Progenitor cell of endocrine pancreas (in vitro differentiated cells): ENCODE measurements around the gene MEGF10. TPM values are rescaled to one million over a fixed set of nuclear protein-coding genes. Genes with fewer than 3 reads are reported as not detected.

ENCODE experiments used
- DNase-seq: peaks from one replicate; pipeline ENCODE4 v3.0.0; 2021; ENCODE audit warnings: low spot score; ENCODE audit not compliant: unreplicated experiment
- H3K27ac Mint-ChIP-seq: 2 replicates; pipeline ENCODE4 v1.8.0; 2021; ENCODE audit warnings: mild to moderate bottlenecking, moderate library complexity, mixed read lengths
- H3K27me3 Mint-ChIP-seq: 2 replicates; pipeline ENCODE4 v1.8.0; 2021; ENCODE audit warnings: mixed read lengths
- H3K36me3 Mint-ChIP-seq: 2 replicates; pipeline ENCODE4 v1.8.0; 2022; ENCODE audit warnings: mixed read lengths; ENCODE audit not compliant: insufficient read depth
- H3K4me1 Mint-ChIP-seq: 2 replicates; pipeline ENCODE4 v1.8.0; 2021; ENCODE audit warnings: low read depth, mixed read lengths
- H3K4me3 Mint-ChIP-seq: 2 replicates; pipeline ENCODE4 v1.8.0; 2021; ENCODE audit warnings: low read depth, mild to moderate bottlenecking, moderate library complexity, mixed read lengths
- H3K9me3 Mint-ChIP-seq: 2 replicates; pipeline ENCODE4 v1.8.0; 2021; ENCODE audit warnings: low read depth, mixed read lengths
- CTCF ChIP-seq: fragments of 200-600 bp; sonication (generic); IDR thresholded peaks from one replicate; pipeline ENCODE4 v1.5.0; 2021; ENCODE audit warnings: antibody characterized with exemption, mild to moderate bottlenecking; ENCODE audit not compliant: unreplicated experiment
- total RNA-seq: library from RNA; stranded (reverse); gene quantifications from 2 replicates; pipeline ENCODE4 v1.2.1, GENCODE V29; 2021

Gene MEGF10
- total RNA-seq, 1 donor from 2014 or later, result 12.5 TPM

DNA sequence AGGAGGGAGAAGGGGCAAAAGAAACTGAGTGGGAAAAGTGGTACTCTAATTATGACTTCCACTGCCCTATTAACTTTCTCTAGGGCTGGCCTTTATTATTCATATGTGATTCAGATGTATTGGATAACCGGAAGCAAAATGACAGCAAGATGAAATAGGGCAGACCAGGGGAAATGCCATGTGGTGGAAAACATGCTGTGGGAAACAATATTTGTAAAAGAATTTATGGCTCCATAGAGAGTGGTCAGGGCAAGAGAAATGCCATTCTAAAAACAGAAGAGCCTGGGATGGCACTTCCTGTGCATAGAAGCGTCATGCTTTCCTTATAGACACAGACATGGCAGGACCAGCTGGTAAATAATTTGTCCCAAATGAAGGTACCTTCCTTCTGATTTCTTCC lies 67.7 kb downstream of the MEGF10 start:
- DNase-seq, result no peak
- no peak for TF ChIP-seq CTCF
- Mint-ChIP-seq H3K36me3 (no peaks in the 10 kb centered on the region), H3K9me3 (peaks cover 2% of the 10 kb centered on the region), H3K27me3 (no peaks in the 10 kb centered on the region), H3K4me1 (peaks cover 25% of the 10 kb centered on the region), H3K27ac (no peak overlapping the region), H3K4me3 (no peak overlapping the region)

DNA sequence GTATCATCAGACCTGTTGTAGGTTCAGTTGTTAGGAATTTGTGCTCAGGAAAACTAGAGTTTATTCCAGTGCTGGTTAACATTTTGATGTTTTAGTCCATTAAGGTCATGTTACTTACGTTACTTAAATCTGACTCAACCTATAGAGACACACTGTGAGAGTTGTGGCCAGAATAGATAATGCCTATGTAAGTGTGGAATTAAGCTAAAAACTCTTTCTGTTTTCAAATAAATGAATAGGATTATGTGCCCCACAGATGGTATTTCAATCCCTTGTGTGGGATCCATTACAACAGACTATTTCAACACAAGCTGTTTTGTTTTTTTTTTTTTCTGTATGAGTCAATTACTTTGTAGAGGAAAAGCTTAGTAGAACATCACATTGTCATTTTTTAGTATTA lies 68.1 kb downstream of the MEGF10 start:
- no peak for TF ChIP-seq CTCF
- DNase-seq, result no peak
- Mint-ChIP-seq H3K36me3 (no peaks in the 10 kb centered on the region), H3K4me3 (no peak overlapping the region), H3K4me1 (peaks cover 23% of the 10 kb centered on the region), H3K9me3 (peaks cover 2% of the 10 kb centered on the region), H3K27ac (no peak overlapping the region), H3K27me3 (no peaks in the 10 kb centered on the region)

- no peak overlapping the region for H3K27ac Mint-ChIP-seq
These were observed 68.9 kb downstream of the MEGF10 start for GRCh38 chr5:127359502-127359901.

GRCh38 chr5:127363403-127363802 lies 72.8 kb downstream of the MEGF10 start:
- H3K27ac Mint-ChIP-seq, result no peak overlapping the region
- no peaks in the 10 kb centered on the region for H3K36me3 Mint-ChIP-seq
- peaks cover 7% of the 10 kb centered on the region for H3K4me1 Mint-ChIP-seq
- no peak for DNase-seq
- TF ChIP-seq CTCF, result no peak
- H3K9me3 Mint-ChIP-seq, result peaks cover 2% of the 10 kb centered on the region
- peaks cover 3% of the 10 kb centered on the region for H3K27me3 Mint-ChIP-seq
- H3K4me3 Mint-ChIP-seq, result no peak overlapping the region

More at GRCh38 chr5:127359502-127359901, 68.9 kb downstream of the MEGF10 start:
- no peaks in the 10 kb centered on the region for H3K27me3 Mint-ChIP-seq
- peaks cover 21% of the 10 kb centered on the region for H3K4me1 Mint-ChIP-seq
- peaks cover 2% of the 10 kb centered on the region for H3K9me3 Mint-ChIP-seq
- H3K36me3 Mint-ChIP-seq, result no peaks in the 10 kb centered on the region
- no peak overlapping the region for H3K4me3 Mint-ChIP-seq
- DNase-seq, result no peak
- TF ChIP-seq CTCF, result no peak

GRCh38 chr5:127367029-127367428 lies 76.4 kb downstream of the MEGF10 start:
- H3K9me3 Mint-ChIP-seq, result peaks cover 2% of the 10 kb centered on the region
- DNase-seq, result no peak
- H3K4me3 Mint-ChIP-seq, result no peak overlapping the region
- H3K4me1 Mint-ChIP-seq, result peaks cover 2% of the 10 kb centered on the region
- H3K36me3 Mint-ChIP-seq, result no peaks in the 10 kb centered on the region
- no peak for TF ChIP-seq CTCF
- no peak overlapping the region for H3K27ac Mint-ChIP-seq
- peaks cover 5% of the 10 kb centered on the region for H3K27me3 Mint-ChIP-seq
